Measurements from ENCODE around the gene NTF4. TPM values are rescaled to one million over a fixed set of nuclear protein-coding genes. Genes with fewer than 3 reads are reported as not detected.
"Not testable (repeated sequence)": the region's sequence is repeated elsewhere in the genome, so short reads cannot be mapped to it uniquely, and the experiment has no call there.

Gene NTF4
- total RNA-seq, 3 donors from 2014 or later: 3.9 to 6.4 TPM; not detected in 1

DNA sequence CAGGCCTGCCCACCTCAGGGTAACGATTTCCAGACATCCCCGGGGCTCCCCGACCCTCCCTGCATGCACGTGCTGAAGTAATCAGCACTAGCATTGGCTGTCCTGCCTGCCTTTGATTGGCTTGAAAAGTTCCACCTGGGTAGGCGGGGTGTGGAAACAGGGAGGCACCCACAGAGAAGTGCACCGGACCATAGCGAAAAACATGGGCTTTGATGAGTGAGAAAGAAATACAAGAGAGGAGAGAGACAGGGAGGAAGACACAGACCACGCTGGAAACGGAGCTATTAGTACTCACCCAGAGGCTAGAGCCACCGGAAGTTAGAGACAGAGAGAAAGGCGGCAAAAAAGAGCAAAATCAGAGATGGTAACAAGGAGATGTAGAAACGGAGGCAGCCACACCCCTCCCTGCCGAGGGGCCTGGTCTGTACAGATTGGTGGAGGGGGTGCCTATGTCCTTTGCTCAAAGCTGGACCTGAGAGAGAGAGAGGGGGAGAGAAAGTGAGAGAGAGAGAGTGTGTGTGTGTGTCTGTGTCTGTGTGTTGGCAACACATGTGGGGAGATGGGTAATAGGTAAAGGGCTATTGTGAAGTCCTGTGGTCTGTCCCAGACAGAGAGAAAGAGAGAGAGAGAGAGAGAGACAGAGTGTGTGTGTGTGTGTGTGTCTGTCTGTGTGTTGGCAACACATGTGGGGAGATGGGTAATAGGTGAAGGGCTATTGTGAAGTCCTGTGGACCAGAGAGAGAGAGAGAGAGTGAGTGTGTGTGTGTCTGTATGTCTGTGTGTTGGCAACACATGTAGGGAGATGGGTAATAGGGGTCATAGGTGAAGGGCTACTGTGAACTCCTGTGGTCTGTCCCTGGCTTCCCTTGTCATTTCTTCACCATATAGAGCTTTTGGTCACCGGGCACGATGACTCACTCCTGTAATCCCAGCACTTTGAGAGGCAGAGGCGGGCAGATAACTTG lies 43.4 kb downstream of the NTF4 start:
- H3K27me3 ChIP-seq: no peaks in the 10 kb centered on the region
- TF ChIP-seq, protein P1, sequence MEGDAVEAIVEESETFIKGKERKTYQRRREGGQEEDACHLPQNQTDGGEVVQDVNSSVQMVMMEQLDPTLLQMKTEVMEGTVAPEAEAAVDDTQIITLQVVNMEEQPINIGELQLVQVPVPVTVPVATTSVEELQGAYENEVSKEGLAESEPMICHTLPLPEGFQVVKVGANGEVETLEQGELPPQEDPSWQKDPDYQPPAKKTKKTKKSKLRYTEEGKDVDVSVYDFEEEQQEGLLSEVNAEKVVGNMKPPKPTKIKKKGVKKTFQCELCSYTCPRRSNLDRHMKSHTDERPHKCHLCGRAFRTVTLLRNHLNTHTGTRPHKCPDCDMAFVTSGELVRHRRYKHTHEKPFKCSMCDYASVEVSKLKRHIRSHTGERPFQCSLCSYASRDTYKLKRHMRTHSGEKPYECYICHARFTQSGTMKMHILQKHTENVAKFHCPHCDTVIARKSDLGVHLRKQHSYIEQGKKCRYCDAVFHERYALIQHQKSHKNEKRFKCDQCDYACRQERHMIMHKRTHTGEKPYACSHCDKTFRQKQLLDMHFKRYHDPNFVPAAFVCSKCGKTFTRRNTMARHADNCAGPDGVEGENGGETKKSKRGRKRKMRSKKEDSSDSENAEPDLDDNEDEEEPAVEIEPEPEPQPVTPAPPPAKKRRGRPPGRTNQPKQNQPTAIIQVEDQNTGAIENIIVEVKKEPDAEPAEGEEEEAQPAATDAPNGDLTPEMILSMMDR (IDR thresholded peaks at IDR 0.05): no peak
- TF ChIP-seq POLR2AphosphoS5 (IDR thresholded peaks at IDR 0.05): no peak

DNA sequence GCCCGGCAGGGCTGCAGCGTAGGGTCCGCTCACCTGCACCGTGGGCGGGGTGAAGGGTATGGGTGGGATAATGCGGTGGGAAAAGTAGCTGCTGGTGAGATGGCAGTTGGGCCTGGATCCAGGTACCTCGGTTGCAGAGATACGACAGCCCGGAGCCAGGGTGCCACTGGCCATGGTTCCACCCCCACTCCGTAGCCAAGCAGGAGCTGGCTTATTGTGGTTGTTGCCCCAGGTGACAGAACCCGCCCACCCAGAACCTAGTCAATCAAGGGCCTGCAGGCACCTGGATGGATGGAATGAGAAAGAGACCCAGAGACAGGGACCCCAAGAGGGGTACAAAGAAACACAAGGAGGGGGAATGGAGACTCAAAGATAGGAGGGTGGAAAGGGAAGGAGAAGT lies 44.3 kb downstream of the NTF4 start:
- TF ChIP-seq POLR2AphosphoS5 (IDR thresholded peaks at IDR 0.05) (no peak), POLR2A (IDR thresholded peaks at IDR 0.05) (no peak)
- TF ChIP-seq, protein P1 (IDR thresholded peaks at IDR 0.05): no peak
- H3K4me3 ChIP-seq: no peak overlapping the region
- intact Hi-C loops (cut with DNase I; ENCODE audit: low total_unique reads): no loop called here
- H3K36me3 ChIP-seq: no peaks in the 10 kb centered on the region
- no peaks in the 10 kb centered on the region for H3K9me3 ChIP-seq
- no peak for DNase-seq (ENCODE audit: low spot score in 2 of 2)
- H3K4me1 ChIP-seq: peaks cover 0 to 6% of the 10 kb centered on the region in 2 donors
- H3K27me3 ChIP-seq: no peaks in the 10 kb centered on the region
- no peak overlapping the region for H3K27ac ChIP-seq

More for the DNA sequence above, 43.4 kb downstream of the NTF4 start:
- Histone ChIP-seq H3K27ac (no peak overlapping the region), H3K4me3 (no peak overlapping the region), H3K36me3 (no peaks in the 10 kb centered on the region), H3K9me3 (no peaks in the 10 kb centered on the region), H3K4me1 (peaks cover 0 to 6% of the 10 kb centered on the region in 2 donors)
- intact Hi-C loops (cut with DNase I; ENCODE audit: low total_unique reads): no loop called here
- no peak for DNase-seq (ENCODE audit: low spot score in 2 of 2)

DNA sequence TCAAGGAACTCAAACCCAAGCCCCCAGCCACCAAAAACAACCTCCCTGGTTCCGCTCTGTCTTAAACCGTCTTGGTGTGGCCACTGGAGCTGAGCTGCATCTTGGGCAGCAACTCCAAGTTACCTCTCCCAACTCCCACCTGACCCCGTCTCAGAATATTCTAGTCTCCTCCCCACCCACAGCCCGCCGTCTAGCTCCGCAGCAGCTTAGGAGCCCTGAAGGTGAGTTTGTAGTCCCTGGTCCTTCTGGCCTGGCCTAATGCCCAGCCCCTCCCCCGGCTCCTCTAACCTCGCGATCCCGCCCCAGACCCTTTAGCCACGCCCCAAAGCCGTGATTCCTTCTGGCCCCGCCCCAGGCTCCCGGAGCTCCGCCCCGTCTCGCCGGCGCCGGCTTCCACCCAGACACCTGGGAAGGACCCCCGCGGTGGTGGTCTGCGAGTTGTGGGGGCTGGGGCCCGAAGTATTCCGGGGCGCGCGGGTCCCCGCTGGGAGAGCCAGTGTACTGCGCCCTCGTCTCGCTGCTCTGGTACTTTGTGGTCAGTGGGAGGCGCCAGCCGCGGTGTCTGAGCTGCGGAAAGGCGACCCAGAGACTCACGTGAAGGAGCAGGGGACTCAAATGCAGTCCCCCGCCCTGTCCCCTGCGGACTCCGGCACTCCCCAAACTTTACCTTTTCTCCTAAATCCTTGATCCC lies 45.2 kb downstream of the NTF4 start:
- TF ChIP-seq, protein P1 (IDR thresholded peaks at IDR 0.05): peak in 1 of 3 donors; percentile 9
- no peak for TF ChIP-seq POLR2AphosphoS5 (IDR thresholded peaks at IDR 0.05)
- Histone ChIP-seq H3K36me3 (peaks cover 4% of the 10 kb centered on the region), H3K27ac (no peak overlapping the region), H3K9me3 (no peaks in the 10 kb centered on the region), H3K4me3 (peak overlapping the region; percentile 43 to 70 (median 56)), H3K4me1 (peaks cover 0 to 6% of the 10 kb centered on the region in 2 donors), H3K27me3 (no peaks in the 10 kb centered on the region)
- intact Hi-C loops (cut with DNase I; ENCODE audit: low total_unique reads): no loop called here
- peak in 1 of 2 donors; percentile 57 for DNase-seq (ENCODE audit: low spot score in 2 of 2)

DNA sequence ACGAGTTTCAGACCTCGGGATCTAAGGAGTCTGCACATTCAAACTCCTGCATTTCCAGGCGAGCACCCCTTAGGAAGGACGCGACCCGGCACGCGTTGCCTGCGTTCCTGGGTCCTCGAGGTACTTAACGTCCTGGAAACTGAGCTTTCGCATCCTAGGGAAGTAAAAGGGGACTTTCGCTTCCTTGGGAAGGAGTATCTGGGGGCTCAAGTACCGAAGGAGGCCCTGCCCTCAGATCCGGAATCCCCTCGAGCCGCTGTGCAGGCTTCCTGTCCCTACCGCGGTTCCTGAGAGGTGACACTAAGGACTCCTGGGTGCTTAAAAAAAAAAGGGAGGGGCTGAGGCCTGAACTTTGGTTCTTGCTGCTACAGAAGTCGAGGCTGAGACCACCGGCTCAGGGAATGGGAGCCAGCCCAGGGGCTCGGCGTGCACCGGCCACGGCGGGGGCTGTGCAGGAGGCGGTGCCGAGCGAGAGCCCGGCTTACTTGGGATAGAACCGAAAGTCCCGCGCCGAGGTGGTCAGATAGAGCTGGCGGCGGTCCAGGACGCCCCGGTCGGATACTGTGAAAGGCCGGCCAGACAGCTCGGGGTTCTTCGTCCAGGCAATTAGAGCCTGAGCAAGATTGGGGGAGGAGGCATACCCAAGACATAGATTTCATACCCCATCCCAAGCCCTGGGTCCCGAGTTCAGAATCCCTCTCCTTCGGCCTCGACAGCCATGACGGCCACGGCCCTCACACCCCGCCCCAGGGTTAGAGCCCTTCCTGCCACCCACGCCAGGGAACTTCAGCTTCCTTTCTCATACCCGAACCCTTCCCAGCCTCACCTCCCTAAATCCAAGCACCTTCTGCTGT lies 46.0 kb downstream of the NTF4 start:
- H3K4me3 ChIP-seq: peak overlapping the region; percentile 43 to 70 (median 56)
- H3K36me3 ChIP-seq; DNase-seq (ENCODE audit: low spot score in 2 of 2); intact Hi-C loops (cut with DNase I; ENCODE audit: low total_unique reads); H3K27me3 ChIP-seq; H3K9me3 ChIP-seq; H3K4me1 ChIP-seq; H3K27ac ChIP-seq: not testable (repeated sequence)

DNA sequence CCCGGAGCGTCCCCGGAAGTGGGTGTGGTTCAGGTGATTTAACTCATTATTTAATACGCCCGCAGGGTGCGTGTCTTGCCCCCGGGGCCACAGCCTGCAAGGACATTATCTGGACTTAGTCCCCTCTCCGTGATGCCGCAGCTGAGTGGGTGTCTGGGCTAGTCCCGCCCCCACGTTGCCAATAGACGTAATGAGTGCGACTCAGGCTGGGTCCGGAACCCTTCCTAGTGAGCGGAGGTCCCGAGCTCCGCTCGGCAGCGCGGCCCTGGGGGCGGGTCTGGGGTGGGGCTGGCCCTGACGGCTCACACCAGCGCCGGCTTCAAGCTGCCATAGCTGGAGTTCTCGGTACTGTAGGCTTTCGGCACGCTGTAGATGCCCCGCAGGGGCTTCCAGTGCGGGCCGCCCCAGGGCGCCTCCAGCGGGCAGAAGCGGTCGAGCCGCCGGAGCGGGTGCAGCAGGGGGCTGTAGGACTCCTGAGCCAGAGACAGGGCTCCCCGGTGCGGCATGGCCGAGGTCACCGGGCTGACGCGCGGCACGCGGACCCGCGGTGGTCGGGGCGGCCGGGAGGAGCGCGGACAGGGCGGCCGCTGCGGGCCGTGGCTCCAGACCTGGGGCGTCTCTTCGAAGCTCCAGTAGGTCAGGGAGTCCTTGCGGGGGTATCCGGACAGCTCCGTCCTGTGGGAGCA lies 46.8 kb downstream of the NTF4 start:
- Histone ChIP-seq H3K9me3 (no peaks in the 10 kb centered on the region), H3K27ac (no peak overlapping the region), H3K4me1 (peaks cover 0 to 6% of the 10 kb centered on the region in 2 donors), H3K27me3 (no peaks in the 10 kb centered on the region), H3K36me3 (peaks cover 4% of the 10 kb centered on the region), H3K4me3 (peak overlapping the region; percentile 43 to 70 (median 56))
- intact Hi-C loops (cut with DNase I; ENCODE audit: low total_unique reads): no loop called here
- TF ChIP-seq, protein P1 (IDR thresholded peaks at IDR 0.05): no peak
- TF ChIP-seq POLR2AphosphoS5 (IDR thresholded peaks at IDR 0.05): no peak
- TF ChIP-seq POLR2A (IDR thresholded peaks at IDR 0.05): no peak
- DNase-seq (ENCODE audit: low spot score in 2 of 2): no peak

Data from breast epithelium (tissue), 4 donors.